ENCODE results near the gene LSP1. TPM values are rescaled to one million over a fixed set of nuclear protein-coding genes. Genes with fewer than 3 reads are reported as not detected.

The LSP1 gene
- total and polyA plus RNA-seq, 2 of the 13 experiments (the other 11 are each of a cell fraction or from before 2014, with no cell fraction given) = 0.59 to 1.00 TPM

- TF ChIP-seq SRSF1 (optimal IDR thresholded peaks at IDR 0.05; ENCODE audit: low read depth, low read length) (no peak), ELF4 (CRISPR knock-in tag; IDR thresholded peaks at IDR 0.05; ENCODE audit: borderline replicate concordance) (no peak), ZNF430 (CRISPR knock-in tag; IDR thresholded peaks at IDR 0.05) (peak; percentile 87), TBL1XR1 (IDR thresholded peaks at IDR 0.05; ENCODE audit: borderline replicate concordance, low read length, partially characterized antibody) (no peak), ZBTB1 (CRISPR knock-in tag; IDR thresholded peaks at IDR 0.05; ENCODE audit: borderline replicate concordance) (no peak), AGO2 (optimal IDR thresholded peaks at IDR 0.05; ENCODE audit: low read depth, low read length) (no peak), ZNF256 (CRISPR knock-in tag; conservative IDR thresholded peaks at IDR 0.05) (no peak), ELF3 (CRISPR knock-in tag; IDR thresholded peaks at IDR 0.05) (peak; percentile 65; the same call in 1 of the 2 replicates), YEATS4 (CRISPR knock-in tag; IDR thresholded peaks at IDR 0.05; ENCODE audit: borderline replicate concordance) (no peak), ZNF691 (CRISPR knock-in tag; IDR thresholded peaks at IDR 0.05; ENCODE audit: borderline replicate concordance, low read depth) (peak; percentile 50; the same call in 1 of the 2 replicates), ZNF773 (CRISPR knock-in tag; IDR thresholded peaks at IDR 0.05; ENCODE audit: borderline replicate concordance) (no peak), PAX8 (CRISPR knock-in tag; IDR thresholded peaks at IDR 0.05; ENCODE audit: borderline replicate concordance) (no peak), SMAD3 (CRISPR knock-in tag; IDR thresholded peaks at IDR 0.05) (peak; percentile 29; the same call in 1 of the 2 replicates), GATAD2A (CRISPR knock-in tag; IDR thresholded peaks at IDR 0.05) (peak; percentile 69)
- TF ChIP-seq, protein P1, sequence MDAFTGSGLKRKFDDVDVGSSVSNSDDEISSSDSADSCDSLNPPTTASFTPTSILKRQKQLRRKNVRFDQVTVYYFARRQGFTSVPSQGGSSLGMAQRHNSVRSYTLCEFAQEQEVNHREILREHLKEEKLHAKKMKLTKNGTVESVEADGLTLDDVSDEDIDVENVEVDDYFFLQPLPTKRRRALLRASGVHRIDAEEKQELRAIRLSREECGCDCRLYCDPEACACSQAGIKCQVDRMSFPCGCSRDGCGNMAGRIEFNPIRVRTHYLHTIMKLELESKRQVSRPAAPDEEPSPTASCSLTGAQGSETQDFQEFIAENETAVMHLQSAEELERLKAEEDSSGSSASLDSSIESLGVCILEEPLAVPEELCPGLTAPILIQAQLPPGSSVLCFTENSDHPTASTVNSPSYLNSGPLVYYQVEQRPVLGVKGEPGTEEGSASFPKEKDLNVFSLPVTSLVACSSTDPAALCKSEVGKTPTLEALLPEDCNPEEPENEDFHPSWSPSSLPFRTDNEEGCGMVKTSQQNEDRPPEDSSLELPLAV (CRISPR knock-in tag; conservative IDR thresholded peaks at IDR 0.05; ENCODE audit: low read depth) = no peak
- TF ChIP-seq, protein P2, sequence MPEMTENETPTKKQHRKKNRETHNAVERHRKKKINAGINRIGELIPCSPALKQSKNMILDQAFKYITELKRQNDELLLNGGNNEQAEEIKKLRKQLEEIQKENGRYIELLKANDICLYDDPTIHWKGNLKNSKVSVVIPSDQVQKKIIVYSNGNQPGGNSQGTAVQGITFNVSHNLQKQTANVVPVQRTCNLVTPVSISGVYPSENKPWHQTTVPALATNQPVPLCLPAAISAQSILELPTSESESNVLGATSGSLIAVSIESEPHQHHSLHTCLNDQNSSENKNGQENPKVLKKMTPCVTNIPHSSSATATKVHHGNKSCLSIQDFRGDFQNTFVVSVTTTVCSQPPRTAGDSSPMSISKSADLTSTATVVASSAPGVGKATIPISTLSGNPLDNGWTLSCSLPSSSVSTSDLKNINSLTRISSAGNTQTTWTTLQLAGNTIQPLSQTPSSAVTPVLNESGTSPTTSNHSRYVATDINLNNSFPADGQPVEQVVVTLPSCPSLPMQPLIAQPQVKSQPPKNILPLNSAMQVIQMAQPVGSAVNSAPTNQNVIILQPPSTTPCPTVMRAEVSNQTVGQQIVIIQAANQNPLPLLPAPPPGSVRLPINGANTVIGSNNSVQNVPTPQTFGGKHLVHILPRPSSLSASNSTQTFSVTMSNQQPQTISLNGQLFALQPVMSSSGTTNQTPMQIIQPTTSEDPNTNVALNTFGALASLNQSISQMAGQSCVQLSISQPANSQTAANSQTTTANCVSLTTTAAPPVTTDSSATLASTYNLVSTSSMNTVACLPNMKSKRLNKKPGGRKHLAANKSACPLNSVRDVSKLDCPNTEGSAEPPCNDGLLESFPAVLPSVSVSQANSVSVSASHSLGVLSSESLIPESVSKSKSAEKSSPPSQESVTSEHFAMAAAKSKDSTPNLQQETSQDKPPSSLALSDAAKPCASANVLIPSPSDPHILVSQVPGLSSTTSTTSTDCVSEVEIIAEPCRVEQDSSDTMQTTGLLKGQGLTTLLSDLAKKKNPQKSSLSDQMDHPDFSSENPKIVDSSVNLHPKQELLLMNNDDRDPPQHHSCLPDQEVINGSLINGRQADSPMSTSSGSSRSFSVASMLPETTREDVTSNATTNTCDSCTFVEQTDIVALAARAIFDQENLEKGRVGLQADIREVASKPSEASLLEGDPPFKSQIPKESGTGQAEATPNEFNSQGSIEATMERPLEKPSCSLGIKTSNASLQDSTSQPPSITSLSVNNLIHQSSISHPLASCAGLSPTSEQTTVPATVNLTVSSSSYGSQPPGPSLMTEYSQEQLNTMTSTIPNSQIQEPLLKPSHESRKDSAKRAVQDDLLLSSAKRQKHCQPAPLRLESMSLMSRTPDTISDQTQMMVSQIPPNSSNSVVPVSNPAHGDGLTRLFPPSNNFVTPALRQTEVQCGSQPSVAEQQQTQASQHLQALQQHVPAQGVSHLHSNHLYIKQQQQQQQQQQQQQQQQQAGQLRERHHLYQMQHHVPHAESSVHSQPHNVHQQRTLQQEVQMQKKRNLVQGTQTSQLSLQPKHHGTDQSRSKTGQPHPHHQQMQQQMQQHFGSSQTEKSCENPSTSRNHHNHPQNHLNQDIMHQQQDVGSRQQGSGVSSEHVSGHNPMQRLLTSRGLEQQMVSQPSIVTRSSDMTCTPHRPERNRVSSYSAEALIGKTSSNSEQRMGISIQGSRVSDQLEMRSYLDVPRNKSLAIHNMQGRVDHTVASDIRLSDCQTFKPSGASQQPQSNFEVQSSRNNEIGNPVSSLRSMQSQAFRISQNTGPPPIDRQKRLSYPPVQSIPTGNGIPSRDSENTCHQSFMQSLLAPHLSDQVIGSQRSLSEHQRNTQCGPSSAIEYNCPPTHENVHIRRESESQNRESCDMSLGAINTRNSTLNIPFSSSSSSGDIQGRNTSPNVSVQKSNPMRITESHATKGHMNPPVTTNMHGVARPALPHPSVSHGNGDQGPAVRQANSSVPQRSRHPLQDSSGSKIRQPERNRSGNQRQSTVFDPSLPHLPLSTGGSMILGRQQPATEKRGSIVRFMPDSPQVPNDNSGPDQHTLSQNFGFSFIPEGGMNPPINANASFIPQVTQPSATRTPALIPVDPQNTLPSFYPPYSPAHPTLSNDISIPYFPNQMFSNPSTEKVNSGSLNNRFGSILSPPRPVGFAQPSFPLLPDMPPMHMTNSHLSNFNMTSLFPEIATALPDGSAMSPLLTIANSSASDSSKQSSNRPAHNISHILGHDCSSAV (CRISPR knock-in tag; IDR thresholded peaks at IDR 0.05; ENCODE audit: borderline replicate concordance) = no peak; the same call in 1 of the 2 replicates
Measured at GRCh38 chr11:1830322-1831223, 22.3 kb upstream of the LSP1 start (continued).

Data from HepG2 (cell line).